ENCODE measurements around the gene P2RX3.
A peak's percentile ranks its signal among the peaks of the same experiment; 100 is the strongest.

DNA sequence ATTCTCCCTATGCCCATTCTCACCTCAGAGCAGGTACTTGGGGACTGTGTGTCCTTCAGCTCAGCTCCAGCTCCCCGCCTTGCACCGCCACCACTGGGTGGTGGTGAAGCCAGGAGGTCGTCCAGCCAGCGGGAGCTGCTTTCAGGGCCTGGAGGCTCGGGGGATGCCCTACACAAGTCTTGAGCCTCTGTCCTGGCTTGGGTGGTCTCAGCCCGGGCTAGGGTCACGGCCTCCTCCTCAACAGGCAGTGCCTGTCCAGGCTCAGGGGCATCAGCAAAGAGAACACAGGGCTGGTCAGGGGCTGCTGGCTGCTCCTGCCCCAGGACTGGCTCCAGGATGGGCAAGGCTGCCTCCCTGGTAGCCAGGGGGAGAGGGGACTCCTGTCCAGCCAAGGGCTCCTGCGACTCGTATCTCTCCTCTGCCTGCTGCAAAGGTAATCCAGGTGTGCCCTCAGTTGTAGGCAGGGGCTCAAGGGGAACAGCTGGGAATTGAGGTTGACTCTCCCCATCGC lies 25.6 kb upstream of the P2RX3 start:
- TF ChIP-seq, protein P1, sequence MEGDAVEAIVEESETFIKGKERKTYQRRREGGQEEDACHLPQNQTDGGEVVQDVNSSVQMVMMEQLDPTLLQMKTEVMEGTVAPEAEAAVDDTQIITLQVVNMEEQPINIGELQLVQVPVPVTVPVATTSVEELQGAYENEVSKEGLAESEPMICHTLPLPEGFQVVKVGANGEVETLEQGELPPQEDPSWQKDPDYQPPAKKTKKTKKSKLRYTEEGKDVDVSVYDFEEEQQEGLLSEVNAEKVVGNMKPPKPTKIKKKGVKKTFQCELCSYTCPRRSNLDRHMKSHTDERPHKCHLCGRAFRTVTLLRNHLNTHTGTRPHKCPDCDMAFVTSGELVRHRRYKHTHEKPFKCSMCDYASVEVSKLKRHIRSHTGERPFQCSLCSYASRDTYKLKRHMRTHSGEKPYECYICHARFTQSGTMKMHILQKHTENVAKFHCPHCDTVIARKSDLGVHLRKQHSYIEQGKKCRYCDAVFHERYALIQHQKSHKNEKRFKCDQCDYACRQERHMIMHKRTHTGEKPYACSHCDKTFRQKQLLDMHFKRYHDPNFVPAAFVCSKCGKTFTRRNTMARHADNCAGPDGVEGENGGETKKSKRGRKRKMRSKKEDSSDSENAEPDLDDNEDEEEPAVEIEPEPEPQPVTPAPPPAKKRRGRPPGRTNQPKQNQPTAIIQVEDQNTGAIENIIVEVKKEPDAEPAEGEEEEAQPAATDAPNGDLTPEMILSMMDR (IDR thresholded peaks at IDR 0.05 in 8 of 11, conservative IDR thresholded peaks at IDR 0.05 in 3 of 11): no peak
- TF ChIP-seq POLR2A (IDR thresholded peaks at IDR 0.05): no peak
- TF ChIP-seq POLR2AphosphoS5 (IDR thresholded peaks at IDR 0.05): peak in 2 of 3 donors; percentile 7 to 15

All from spleen (tissue), 7 donors.